Panc1 (cell line): ENCODE data around the gene HM13. TPM values are rescaled to one million over a fixed set of nuclear protein-coding genes. Genes with fewer than 3 reads are reported as not detected.

Experiments used
- ATAC-seq: fragments of 200-7000 bp; cut with Tn5 transposase; 2 replicates; pipeline ENCODE4 v1.9.1; 2020; ENCODE audit warnings: mild to moderate bottlenecking, moderate library complexity
- BruUV-seq: library from RNA; stranded (reverse); fragments of 400-500 nt; replicated peaks from 2 replicates; lab custom pipeline; 2021; lab: Mats Ljungman, UMichigan
- CTCF ChIA-PET: fragments of 300-600 bp; sonication (Branson Sonifier 250); formaldehyde crosslinking; loops from one replicate; lab custom pipeline; 2022; ENCODE audit warnings: antibody characterized with exemption; lab: Charles Lee
- POLR2A ChIA-PET: fragments of 300-600 bp; sonication (Branson Sonifier 250); formaldehyde crosslinking; loops from one replicate; lab custom pipeline; 2022; ENCODE audit warnings: antibody characterized with exemption; lab: Charles Lee
- DNase-seq: peaks from one replicate; pipeline ENCODE4 v3.0.0-alpha.2; 2010; ENCODE audit warnings: low read depth, low spot score
- H3K27ac ChIP-seq: 2 replicates; pipeline ENCODE4 v1.5.1; 2011; ENCODE audit warnings: mild to moderate bottlenecking, low read length, inconsistent platforms
- H3K27me3 ChIP-seq: fragments of 200-500 bp; sonication (Bioruptor generic); 2 replicates; pipeline ENCODE4 v1.6.0; 2014; ENCODE audit warnings: low read length, inconsistent platforms; ENCODE audit not compliant: control insufficient read depth, insufficient read depth
- H3K36me3 ChIP-seq: fragments of 200-500 bp; sonication (Bioruptor generic); 2 replicates; pipeline ENCODE4 v1.5.1; 2014; ENCODE audit warnings: inconsistent platforms, mild to moderate bottlenecking, low read length, moderate library complexity; ENCODE audit not compliant: control insufficient read depth, insufficient read depth
- H3K4me1 ChIP-seq: 2 replicates; pipeline ENCODE4 v1.5.1; 2011; ENCODE audit warnings: inconsistent platforms, mild to moderate bottlenecking, low read length, moderate library complexity; ENCODE audit not compliant: control insufficient read depth, insufficient read depth
- H3K4me3 ChIP-seq, 2 experiments: 2 replicates each; pipeline ENCODE4 v1.5.1; 2011 to 2012; ENCODE audit warnings: low read depth in 2 of 2, low read length in 2 of 2, mild to moderate bottlenecking in 2 of 2, inconsistent platforms in 1 of 2, moderate library complexity in 1 of 2
- H3K9me3 ChIP-seq: fragments of 200-500 bp; sonication (Bioruptor generic); 2 replicates; pipeline ENCODE4 v1.5.1; 2014; ENCODE audit warnings: low read depth, mild to moderate bottlenecking, inconsistent platforms, low read length, moderate library complexity; ENCODE audit not compliant: control insufficient read depth, insufficient read depth
- CTCF ChIP-seq: fragments of 450-650 bp; IDR thresholded peaks from 2 replicates; pipeline ENCODE4 v1.5.1; 2017; ENCODE audit warnings: mild to moderate bottlenecking
- POLR2AphosphoS5 ChIP-seq: IDR thresholded peaks from 2 replicates; pipeline ENCODE4 v1.6.1; 2012; ENCODE audit warnings: mild to moderate bottlenecking, low read depth, low read length, moderate library complexity
- REST ChIP-seq, 2 experiments: IDR thresholded peaks; 2 replicates each; pipeline ENCODE4 v1.6.1; 2011 to 2012; ENCODE audit warnings: low read depth in 2 of 2, control low read depth in 1 of 2, low read length in 1 of 2, mild to moderate bottlenecking in 1 of 2, moderate library complexity in 1 of 2; ENCODE audit not compliant: insufficient read depth in 1 of 2
- SIN3A ChIP-seq: IDR thresholded peaks from 2 replicates; pipeline ENCODE4 v1.6.1; 2012; ENCODE audit warnings: low read depth, mild to moderate bottlenecking, low read length, moderate library complexity, borderline replicate concordance; ENCODE audit not compliant: insufficient read depth
- TCF7L2 ChIP-seq: IDR thresholded peaks from 2 replicates; pipeline ENCODE4 v1.6.1; 2011; ENCODE audit warnings: mild to moderate bottlenecking, low read depth, low read length, inconsistent platforms
- in situ Hi-C: cut with HindIII; loops from 2 replicates; pipeline ENCODE4 v1.10.0; 2016; ENCODE audit warnings: low sequenced_read_pairs, low pct_unique_long_range_greater_than_20kb
- intact Hi-C: fragments of 100-400 bp; cut with micrococcal nuclease; formaldehyde crosslinking; loops from one replicate; pipeline ENCODE4 v1.10.0; 2022; ENCODE audit not compliant: unreplicated experiment
- total RNA-seq: library from RNA; stranded (reverse); gene quantifications from one replicate; pipeline ENCODE4 v1.2.1, GENCODE V29; 2021; ENCODE audit not compliant: unreplicated experiment

HM13 gene
- total RNA-seq, 1 experiment from 2014 or later = 337 TPM

- Histone ChIP-seq H3K27me3 (no peaks in the 10 kb centered on the region), H3K36me3 (peaks cover 27% of the 10 kb centered on the region), H3K9me3 (no peaks in the 10 kb centered on the region), H3K4me1 (peaks cover 3% of the 10 kb centered on the region; the same call in 1 of the 2 replicates), H3K4me3 (peak overlapping the region; percentile 57 to 67), H3K27ac (peak overlapping the region; percentile 94)
- DNase-seq (peak; percentile 91), ATAC-seq (peak; percentile 88)
- POLR2A ChIA-PET = interaction anchor here (0.6 kb wide), 1 partner anchor 14 kb away, joined by 6 read pairs; no protein-coding TSS in a partner anchor
- in situ Hi-C loops = no loop called here
- TF ChIP-seq CTCF (no peak), SIN3A (peak; percentile 92), POLR2AphosphoS5 (peak; percentile 97), TCF7L2 (no peak), REST (IDR thresholded peaks at IDR 0.05; ENCODE audit: insufficient read depth in 1 of 2, low read depth in 2 of 2, low read length in 1 of 2) (peak in 1 of 2 experiments; percentile 34; a peak in 1 of 4 replicates)
- no TSS peak for BruUV-seq
- CTCF ChIA-PET = interaction anchor here (0.6 to 1.9 kb wide), 4 partner anchors 14 to 65 kb away, joined by 3 to 10 read pairs (median 8); no protein-coding TSS in a partner anchor
- intact Hi-C loops = no loop called here
Observed at GRCh38 chr20:31547017-31547675, 32.9 kb downstream of the HM13 start.

- peaks cover 30% of the 10 kb centered on the region for H3K36me3 ChIP-seq
Observed at GRCh38 chr20:31547720-31548298, 33.6 kb downstream of the HM13 start.

More at GRCh38 chr20:31547720-31548298, 33.6 kb downstream of the HM13 start:
- in situ Hi-C loops = no loop called here
- Histone ChIP-seq H3K27me3 (no peaks in the 10 kb centered on the region), H3K4me3 (peak overlapping the region; percentile 57 to 67), H3K9me3 (no peaks in the 10 kb centered on the region), H3K4me1 (peaks cover 3% of the 10 kb centered on the region; the same call in 1 of the 2 replicates), H3K27ac (peak overlapping the region; percentile 94)
- ChIA-PET POLR2A (no interaction called here), CTCF (interaction anchor here (1.1 to 1.9 kb wide), 3 partner anchors 10 to 65 kb away, joined by 3 to 8 read pairs (median 6); no protein-coding TSS in a partner anchor)
- TSS peak; percentile 61 for BruUV-seq
- intact Hi-C loops = no loop called here
- DNase-seq (no peak), ATAC-seq (no peak)
- no peak for TF ChIP-seq REST (IDR thresholded peaks at IDR 0.05; ENCODE audit: insufficient read depth in 1 of 2, low read depth in 2 of 2, low read length in 1 of 2)
- TF ChIP-seq SIN3A = no peak
- no peak for TF ChIP-seq POLR2AphosphoS5
- no peak for TF ChIP-seq TCF7L2
- no peak for TF ChIP-seq CTCF
